H9 (cell line): ENCODE data around the gene MKRN2. TPM values are rescaled to one million over a fixed set of nuclear protein-coding genes. Genes with fewer than 3 reads are reported as not detected.
A peak's percentile ranks its signal among the peaks of the same experiment; 100 is the strongest.

Experiments used
- DNase-seq: peaks from one replicate; pipeline ENCODE4 v3.0.0-alpha.2; 2017
- H2AFZ ChIP-seq: one replicate; pipeline ENCODE4 v1.6.1; 2013; ENCODE audit warnings: mild to moderate bottlenecking, low read length, control low read depth, moderate library complexity
- H2AK5ac ChIP-seq: 2 replicates; pipeline ENCODE4 v1.6.1; 2013; ENCODE audit warnings: low read length, control low read depth, mixed read lengths; ENCODE audit not compliant: insufficient read length
- H2BK120ac ChIP-seq: one replicate; pipeline ENCODE4 v1.6.1; 2013; ENCODE audit warnings: low read depth, mild to moderate bottlenecking, low read length, control low read depth, inconsistent platforms; ENCODE audit not compliant: poor library complexity, severe bottlenecking
- H2BK12ac ChIP-seq: 2 replicates; pipeline ENCODE4 v1.6.1; 2013; ENCODE audit warnings: low read length, control low read depth, mixed read lengths, low read depth; ENCODE audit not compliant: insufficient read length
- H2BK15ac ChIP-seq: 2 replicates; pipeline ENCODE4 v1.6.1; 2013; ENCODE audit warnings: low read depth, low read length, control low read depth
- H2BK20ac ChIP-seq: one replicate; pipeline ENCODE4 v1.6.1; 2013; ENCODE audit warnings: low read depth, mild to moderate bottlenecking, low read length, control low read depth, inconsistent platforms; ENCODE audit not compliant: poor library complexity, severe bottlenecking
- H2BK5ac ChIP-seq: 2 replicates; pipeline ENCODE4 v1.6.1; 2013; ENCODE audit warnings: low read length, control low read depth, mixed read lengths; ENCODE audit not compliant: insufficient read length
- H3K14ac ChIP-seq: 2 replicates; pipeline ENCODE4 v1.6.1; 2013; ENCODE audit warnings: low read length, control low read depth; ENCODE audit not compliant: insufficient read depth
- H3K18ac ChIP-seq: 2 replicates; pipeline ENCODE4 v1.6.1; 2013; ENCODE audit warnings: low read depth, mild to moderate bottlenecking, mixed read lengths, low read length, control low read depth; ENCODE audit not compliant: insufficient read length
- H3K23ac ChIP-seq: 2 replicates; pipeline ENCODE4 v1.6.1; 2013; ENCODE audit warnings: low read length, control low read depth, mixed read lengths, low read depth; ENCODE audit not compliant: insufficient read length
- H3K23me2 ChIP-seq: 2 replicates; pipeline ENCODE4 v1.6.1; 2013; ENCODE audit warnings: low read depth, mild to moderate bottlenecking, mixed read lengths, low read length, control low read depth; ENCODE audit not compliant: insufficient read length, poor library complexity, severe bottlenecking
- H3K27ac ChIP-seq: 2 replicates; pipeline ENCODE4 v1.5.1; 2013; ENCODE audit warnings: low read length, control low read depth, mixed read lengths, low read depth; ENCODE audit not compliant: insufficient read length
- H3K27me3 ChIP-seq: 2 replicates; pipeline ENCODE4 v1.6.1; 2013; ENCODE audit warnings: low read length, control low read depth, inconsistent platforms; ENCODE audit not compliant: insufficient read depth
- H3K4ac ChIP-seq: 2 replicates; pipeline ENCODE4 v1.6.1; 2013; ENCODE audit warnings: low read depth, mild to moderate bottlenecking, control low read depth, inconsistent platforms, low read length, moderate library complexity
- H3K4me1 ChIP-seq: 2 replicates; pipeline ENCODE4 v1.6.1; 2013; ENCODE audit warnings: low read length, control low read depth, inconsistent platforms; ENCODE audit not compliant: insufficient read depth
- H3K4me2 ChIP-seq: 2 replicates; pipeline ENCODE4 v1.6.1; 2013; ENCODE audit warnings: low read length, control low read depth, mixed read lengths; ENCODE audit not compliant: insufficient read length, insufficient read depth
- H3K56ac ChIP-seq: 2 replicates; pipeline ENCODE4 v1.6.1; 2013; ENCODE audit warnings: low read depth, mild to moderate bottlenecking, mixed read lengths, low read length, control low read depth; ENCODE audit not compliant: insufficient read length
- H3K79me1 ChIP-seq: 2 replicates; pipeline ENCODE4 v1.6.1; 2013; ENCODE audit warnings: low read depth, mild to moderate bottlenecking, moderate library complexity, low read length, control low read depth, inconsistent platforms; ENCODE audit not compliant: insufficient read depth, poor library complexity, severe bottlenecking
- H3K79me2 ChIP-seq: 2 replicates; pipeline ENCODE4 v1.6.1; 2013; ENCODE audit warnings: low read length, control low read depth, inconsistent platforms; ENCODE audit not compliant: insufficient read depth
- H3K9ac ChIP-seq: 2 replicates; pipeline ENCODE4 v1.6.1; 2013; ENCODE audit warnings: low read length, control low read depth, mixed read lengths; ENCODE audit not compliant: insufficient read length; ENCODE audit errors: extremely low read depth
- H3K9me3 ChIP-seq: one replicate; pipeline ENCODE4 v1.6.1; 2013; ENCODE audit warnings: low read depth, low read length, inconsistent platforms; ENCODE audit not compliant: control insufficient read depth
- H3T11ph ChIP-seq: one replicate; pipeline ENCODE4 v1.6.1; 2013; ENCODE audit warnings: mild to moderate bottlenecking, low read length, control low read depth, inconsistent platforms
- H4K20me1 ChIP-seq: one replicate; pipeline ENCODE4 v1.6.1; 2013; ENCODE audit not compliant: control insufficient read depth, insufficient read length, insufficient read depth
- H4K5ac ChIP-seq: 2 replicates; pipeline ENCODE4 v1.6.1; 2013; ENCODE audit warnings: low read depth, mild to moderate bottlenecking, mixed read lengths, low read length, control low read depth; ENCODE audit not compliant: insufficient read length
- H4K8ac ChIP-seq: replicated peaks from 2 replicates; pipeline ENCODE4 v1.6.1; 2013; ENCODE audit warnings: low read length, control low read depth, mixed read lengths, low read depth; ENCODE audit not compliant: insufficient read length
- H4K91ac ChIP-seq: 2 replicates; pipeline ENCODE4 v1.6.1; 2013; ENCODE audit warnings: low read depth, mild to moderate bottlenecking, moderate library complexity, mixed read lengths, low read length, control low read depth; ENCODE audit not compliant: insufficient read length
- H3K27ac Mint-ChIP-seq, 3 experiments: 2 replicates in 2 of 3; 3 replicates in 1 of 3; pipeline ENCODE4 v1.8.0; 2020 to 2021; ENCODE audit warnings: mixed read lengths in 3 of 3, mild to moderate bottlenecking in 1 of 3, moderate library complexity in 1 of 3
- H3K27me3 Mint-ChIP-seq: 2 replicates; pipeline ENCODE4 v1.8.0; 2021; ENCODE audit warnings: low read depth, mild to moderate bottlenecking, moderate library complexity, mixed read lengths
- H3K36me3 Mint-ChIP-seq, 3 experiments: 2 replicates in 2 of 3; 3 replicates in 1 of 3; pipeline ENCODE4 v1.8.0; 2020 to 2021; ENCODE audit warnings: low read depth in 3 of 3, mixed read lengths in 3 of 3; ENCODE audit not compliant: insufficient read depth in 1 of 3
- H3K4me1 Mint-ChIP-seq, 2 experiments: 2 replicates each; pipeline ENCODE4 v1.8.0; 2020; ENCODE audit warnings: mixed read lengths in 2 of 2
- H3K4me3 Mint-ChIP-seq, 2 experiments: 2 replicates in 1 of 2; 3 replicates in 1 of 2; pipeline ENCODE4 v1.8.0; 2020 to 2021; ENCODE audit warnings: mild to moderate bottlenecking in 2 of 2, mixed read lengths in 2 of 2, moderate library complexity in 1 of 2
- H3K9me3 Mint-ChIP-seq, 2 experiments: 2 replicates in 1 of 2; 3 replicates in 1 of 2; pipeline ENCODE4 v1.8.0; 2020; ENCODE audit warnings: mild to moderate bottlenecking in 2 of 2, mixed read lengths in 2 of 2, moderate library complexity in 1 of 2
- WGBS: extraction: QIAGEN DNeasy Blood & Tissue Kit; methylation state at CpG from one replicate; pipeline ENCODE4 v1.1.7; 2013; ENCODE audit warnings: missing lambda C conversion rate, low lambda C conversion rate, mixed read lengths; ENCODE audit not compliant: insufficient read length; ENCODE audit errors: extremely low coverage; 5-methylcytosine and 5-hydroxymethylcytosine counted together
- total RNA-seq: library from RNA; stranded (reverse); gene quantifications from 2 replicates; pipeline ENCODE4 v1.2.1, GENCODE V29; 2021
- TF ChIP-seq, protein P1 (sequence below): fragments of 200-600 bp; sonication (generic); conservative IDR thresholded peaks from 3 replicates; pipeline ENCODE4 v1.8.0; 2021; ENCODE audit warnings: antibody characterized with exemption, mild to moderate bottlenecking

MKRN2 gene
- total RNA-seq, 1 experiment from 2014 or later, result 18.1 TPM

DNA sequence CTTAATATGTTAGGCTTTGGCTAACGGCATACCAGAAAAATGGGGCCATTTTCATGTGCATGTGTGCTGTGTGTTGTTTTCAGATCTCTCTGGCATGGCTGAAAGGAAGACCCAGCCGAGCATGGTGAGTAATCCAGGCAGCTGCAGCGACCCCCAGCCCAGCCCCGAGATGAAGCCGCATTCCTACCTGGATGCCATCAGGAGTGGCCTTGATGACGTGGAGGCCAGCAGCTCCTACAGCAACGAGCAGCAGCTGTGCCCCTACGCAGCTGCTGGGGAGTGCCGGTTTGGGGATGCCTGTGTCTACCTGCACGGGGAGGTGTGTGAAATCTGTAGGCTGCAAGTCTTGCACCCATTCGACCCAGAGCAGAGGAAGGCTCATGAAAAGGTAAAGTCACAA lies 15.1 kb downstream of the MKRN2 start:
- Histone ChIP-seq H3T11ph (no peak overlapping the region), H2BK12ac (no peak overlapping the region), H4K5ac (no peak overlapping the region), H3K56ac (no peak overlapping the region), H4K91ac (no peak overlapping the region), H4K20me1 (peaks cover 2% of the 10 kb centered on the region), H2BK5ac (no peak overlapping the region), H3K4me1 (no peaks in the 10 kb centered on the region), H3K79me2 (peaks cover 3% of the 10 kb centered on the region; the same call in 1 of the 2 replicates), H3K27ac (no peak overlapping the region), H3K9me3 (no peaks in the 10 kb centered on the region), H3K4me2 (no peak overlapping the region), H3K23me2 (no peaks in the 10 kb centered on the region), H3K79me1 (peaks cover 3% of the 10 kb centered on the region), H3K14ac (no peak overlapping the region), H2BK15ac (no peak overlapping the region), H2BK120ac (no peak overlapping the region), H3K23ac (no peak overlapping the region), H3K18ac (no peak overlapping the region), H2AFZ (no peak overlapping the region), H2BK20ac (no peak overlapping the region), H3K9ac (no peak overlapping the region), H3K27me3 (no peaks in the 10 kb centered on the region), H3K4ac (no peak overlapping the region), H2AK5ac (no peak overlapping the region), H4K8ac (no peak overlapping the region)
- WGBS, result no CpG with 5 or more reads among the region's 11 CpGs
- Mint-ChIP-seq H3K27me3 (no peaks in the 10 kb centered on the region), H3K9me3 (no peaks in the 10 kb centered on the region), H3K4me1 (no peaks in the 10 kb centered on the region), H3K27ac (0 out of 7 replicates have a peak overlapping the region, but pooled peaks of 1 of the 3 experiments have one; percentile 38), H3K4me3 (no peak overlapping the region), H3K36me3 (peaks cover 53 to 75% (median 73%) of the 10 kb centered on the region in 3 experiments; a peak in 6 of 7 replicates)
- TF ChIP-seq, protein P1, sequence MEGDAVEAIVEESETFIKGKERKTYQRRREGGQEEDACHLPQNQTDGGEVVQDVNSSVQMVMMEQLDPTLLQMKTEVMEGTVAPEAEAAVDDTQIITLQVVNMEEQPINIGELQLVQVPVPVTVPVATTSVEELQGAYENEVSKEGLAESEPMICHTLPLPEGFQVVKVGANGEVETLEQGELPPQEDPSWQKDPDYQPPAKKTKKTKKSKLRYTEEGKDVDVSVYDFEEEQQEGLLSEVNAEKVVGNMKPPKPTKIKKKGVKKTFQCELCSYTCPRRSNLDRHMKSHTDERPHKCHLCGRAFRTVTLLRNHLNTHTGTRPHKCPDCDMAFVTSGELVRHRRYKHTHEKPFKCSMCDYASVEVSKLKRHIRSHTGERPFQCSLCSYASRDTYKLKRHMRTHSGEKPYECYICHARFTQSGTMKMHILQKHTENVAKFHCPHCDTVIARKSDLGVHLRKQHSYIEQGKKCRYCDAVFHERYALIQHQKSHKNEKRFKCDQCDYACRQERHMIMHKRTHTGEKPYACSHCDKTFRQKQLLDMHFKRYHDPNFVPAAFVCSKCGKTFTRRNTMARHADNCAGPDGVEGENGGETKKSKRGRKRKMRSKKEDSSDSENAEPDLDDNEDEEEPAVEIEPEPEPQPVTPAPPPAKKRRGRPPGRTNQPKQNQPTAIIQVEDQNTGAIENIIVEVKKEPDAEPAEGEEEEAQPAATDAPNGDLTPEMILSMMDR, result no peak
- peak; percentile 35 for DNase-seq
